HepG2 (cell line): ENCODE measurements around the gene ZFP36. TPM values are rescaled to one million over a fixed set of nuclear protein-coding genes. Genes with fewer than 3 reads are reported as not detected.

ENCODE experiments used
- AKNA ChIP-seq: sonication (generic); formaldehyde crosslinking; IDR thresholded peaks from 2 replicates; pipeline ENCODE4 v1.4.0; 2020; ENCODE audit warnings: missing genetic modification reagents, borderline replicate concordance
- EED ChIP-seq: sonication (generic); formaldehyde crosslinking; IDR thresholded peaks from 2 replicates; pipeline ENCODE4 v1.5.0; 2020; ENCODE audit warnings: mild to moderate bottlenecking, missing genetic modification reagents
- FOXO1 ChIP-seq: sonication (generic); formaldehyde crosslinking; IDR thresholded peaks from 2 replicates; pipeline ENCODE4 v1.4.0; 2020; ENCODE audit warnings: missing genetic modification reagents
- GATA4 ChIP-seq: sonication (generic); IDR thresholded peaks from 2 replicates; pipeline ENCODE4 v1.6.1; 2016; ENCODE audit warnings: antibody characterized with exemption, low read depth, borderline replicate concordance
- GRHL1 ChIP-seq: sonication (generic); formaldehyde crosslinking; conservative IDR thresholded peaks from 2 replicates; pipeline ENCODE4 v1.8.0; 2022; ENCODE audit warnings: missing genetic modification reagents
- NR2F6 ChIP-seq, 2 experiments: IDR thresholded peaks; 2 replicates each; pipeline ENCODE4 v1.6.1; 2016; ENCODE audit warnings: antibody characterized with exemption in 1 of 2, mild to moderate bottlenecking in 1 of 2
- SALL1 ChIP-seq: sonication (generic); formaldehyde crosslinking; IDR thresholded peaks from 2 replicates; pipeline ENCODE4 v1.8.0; 2022; ENCODE audit warnings: mild to moderate bottlenecking, missing genetic modification reagents
- SNAPC2 ChIP-seq: sonication (generic); formaldehyde crosslinking; IDR thresholded peaks from 2 replicates; pipeline ENCODE4 v1.8.1; 2022; ENCODE audit warnings: mild to moderate bottlenecking, missing genetic modification reagents
- SNAPC5 ChIP-seq: sonication (generic); formaldehyde crosslinking; IDR thresholded peaks from 2 replicates; pipeline ENCODE4 v1.8.1; 2023; ENCODE audit warnings: mild to moderate bottlenecking, missing genetic modification reagents, borderline replicate concordance
- ZC3H13 ChIP-seq: sonication (generic); formaldehyde crosslinking; IDR thresholded peaks from 2 replicates; pipeline ENCODE4 v1.8.1; 2023; ENCODE audit warnings: mild to moderate bottlenecking, missing genetic modification reagents, moderate library complexity
- ZFYVE20 ChIP-seq: sonication (generic); formaldehyde crosslinking; IDR thresholded peaks from 2 replicates; pipeline ENCODE4 v1.8.0; 2023; ENCODE audit warnings: low read depth, mild to moderate bottlenecking, moderate library complexity, missing genetic modification reagents, borderline replicate concordance
- ZNF333 ChIP-seq: sonication (generic); formaldehyde crosslinking; IDR thresholded peaks from 2 replicates; pipeline ENCODE4 v1.4.0; 2020; ENCODE audit warnings: mild to moderate bottlenecking, missing genetic modification reagents, borderline replicate concordance
- ZNF337 ChIP-seq: sonication (generic); formaldehyde crosslinking; IDR thresholded peaks from 2 replicates; pipeline ENCODE4 v1.5.1; 2020; ENCODE audit warnings: missing genetic modification reagents, low read depth, mild to moderate bottlenecking, borderline replicate concordance
- ZNF382 ChIP-seq: sonication (generic); formaldehyde crosslinking; IDR thresholded peaks from 2 replicates; pipeline ENCODE4 v1.5.0; 2020; ENCODE audit warnings: missing genetic modification reagents, mild to moderate bottlenecking, borderline replicate concordance
- ZNF709 ChIP-seq: sonication (generic); formaldehyde crosslinking; IDR thresholded peaks from 2 replicates; pipeline ENCODE4 v1.5.0; 2020; ENCODE audit warnings: mild to moderate bottlenecking, missing genetic modification reagents
- ZNF75D ChIP-seq: sonication (generic); formaldehyde crosslinking; IDR thresholded peaks from 2 replicates; pipeline ENCODE4 v1.8.1; 2023; ENCODE audit warnings: missing genetic modification reagents, mild to moderate bottlenecking, borderline replicate concordance
- ZNF770 ChIP-seq: sonication (generic); formaldehyde crosslinking; IDR thresholded peaks from 2 replicates; pipeline ENCODE4 v1.5.0; 2020; ENCODE audit warnings: mild to moderate bottlenecking, missing genetic modification reagents
- ZNF790 ChIP-seq: sonication (generic); formaldehyde crosslinking; IDR thresholded peaks from 2 replicates; pipeline ENCODE4 v1.8.0; 2022; ENCODE audit warnings: missing genetic modification reagents, mild to moderate bottlenecking, borderline replicate concordance
- ZNF891 ChIP-seq: sonication (generic); formaldehyde crosslinking; IDR thresholded peaks from 2 replicates; pipeline ENCODE4 v1.5.0; 2020; ENCODE audit warnings: mild to moderate bottlenecking, missing genetic modification reagents
- polyA plus RNA-seq, 8 experiments: library from polyadenylated mRNA; depleted of rRNA in 3 of 8; stranded (reverse) in 7 of 8; unstranded in 1 of 8; fragments of >200 nt; fragmentation: Illumina TruSeq in 4 of 8; extraction: Trizol in 4 of 8; gene quantifications; 2 replicates each; pipeline versions ENCODE4 v1.2.1 to v1.2.3, GENCODE V29; 2011 to 2016; ENCODE audit warnings: low read depth in 4 of 8, missing spikeins in 1 of 8, mixed read lengths in 1 of 8; ENCODE audit not compliant: insufficient read depth in 1 of 8
- total RNA-seq, 5 experiments: library from RNA; depleted of rRNA; stranded (reverse); fragments of >200 nt; fragmentation: Illumina TruSeq; extraction: Trizol; gene quantifications; 2 replicates each; pipeline ENCODE4 v1.2.3, GENCODE V29; 2016; ENCODE audit warnings: low read depth in 1 of 5

Gene ZFP36
- total and polyA plus RNA-seq, 2 of the 13 experiments (the other 11 are each of a cell fraction or from before 2014, with no cell fraction given): 1.4 to 1.7 TPM

GRCh38 chr19:39445196-39446111, 38.8 kb downstream of the ZFP36 start, which contains the start of gene SUPT5H (continued):
- no peak for TF ChIP-seq ZNF337
- no peak for TF ChIP-seq GRHL1 (CRISPR knock-in tag)
- peak; percentile 49; the same call in 1 of the 2 replicates for TF ChIP-seq FOXO1 (CRISPR knock-in tag)
- TF ChIP-seq ZNF770 (CRISPR knock-in tag): no peak; the same call in none of the 2 replicates
- TF ChIP-seq ZC3H13 (CRISPR knock-in tag): 0 out of 2 replicates have a peak, but pooled peaks have one; percentile 60
- TF ChIP-seq NR2F6 (IDR thresholded peaks at IDR 0.05): no peak
- TF ChIP-seq NR2F6 (CRISPR knock-in tag; IDR thresholded peaks at IDR 0.05): peak; percentile 75
- TF ChIP-seq EED: no peak
- peak; percentile 93 for TF ChIP-seq ZNF891 (CRISPR knock-in tag)
- no peak for TF ChIP-seq AKNA (CRISPR knock-in tag)
- TF ChIP-seq ZNF333 (CRISPR knock-in tag): peak; percentile 84; the same call in 1 of the 2 replicates
- TF ChIP-seq ZNF382 (CRISPR knock-in tag): no peak
- TF ChIP-seq SNAPC2 (CRISPR knock-in tag): no peak
- peak; percentile 74; the same call in 1 of the 2 replicates for TF ChIP-seq GATA4
- peak; percentile 93 for TF ChIP-seq ZNF709
- TF ChIP-seq ZNF790 (CRISPR knock-in tag): 0 out of 2 replicates have a peak, but pooled peaks have one; percentile 29
- TF ChIP-seq ZFYVE20 (CRISPR knock-in tag): no peak
- no peak for TF ChIP-seq ZNF75D (CRISPR knock-in tag)
- no peak for TF ChIP-seq SNAPC5 (CRISPR knock-in tag)
- peak; percentile 91 for TF ChIP-seq SALL1 (CRISPR knock-in tag)
